ENCODE results near the gene BAHCC1. TPM values are rescaled to one million over a fixed set of nuclear protein-coding genes. Genes with fewer than 3 reads are reported as not detected.

Gene BAHCC1
- total RNA-seq, 2 experiments from 2014 or later = 0.20 to 0.41 TPM

- POLR2A ChIA-PET = no interaction called here
Measured at GRCh38 chr17:81370294-81370693, 25.0 kb upstream of the BAHCC1 start.

GRCh38 chr17:81371910-81372760 lies 23.1 kb upstream of the BAHCC1 start:
- no peaks in the 10 kb centered on the region for H3K36me3 Mint-ChIP-seq (ENCODE audit: low read depth)
- H3K27ac Mint-ChIP-seq = no peak overlapping the region
- H3K27me3 Mint-ChIP-seq = peaks cover 5% of the 10 kb centered on the region
- no peaks in the 10 kb centered on the region for H3K4me1 Mint-ChIP-seq (ENCODE audit: low read depth)
- no peaks in the 10 kb centered on the region for H3K4me1 ChIP-seq (ENCODE audit: insufficient read depth, low read length)
- H3K9me3 ChIP-seq (ENCODE audit: control insufficient read depth in 1 of 2, insufficient read depth in 1 of 2, low read length in 2 of 2) = no peaks in the 10 kb centered on the region
- H3K27ac ChIP-seq (ENCODE audit: low read depth in 1 of 2, low read length in 2 of 2) = no peak overlapping the region
- H3K27me3 ChIP-seq (ENCODE audit: control insufficient read depth in 1 of 2, insufficient read depth in 2 of 2, low read length in 2 of 2) = peaks cover under 1 to 5% of the 10 kb centered on the region in 2 experiments
- H3K9me3 Mint-ChIP-seq = no peaks in the 10 kb centered on the region
- POLR2A ChIA-PET = no interaction called here
- TF ChIP-seq CTCF (IDR thresholded peaks at IDR 0.05) = no peak
- no peaks in the 10 kb centered on the region for H3K36me3 ChIP-seq (ENCODE audit: insufficient read depth, low read length)
- H3K4me3 ChIP-seq (ENCODE audit: low read length) = no peak overlapping the region
- ATAC-seq (ENCODE audit: poor library complexity) (no peak), DNase-seq (peak in 1 of 14 experiments; percentile 37)
- no peak overlapping the region for H3K4me3 Mint-ChIP-seq
- intact Hi-C loops (cut with DNase I, micrococcal nuclease) = no loop called here
- CTCF ChIA-PET = no interaction called here

More at GRCh38 chr17:81370294-81370693, 25.0 kb upstream of the BAHCC1 start:
- Histone ChIP-seq H3K9me3 (ENCODE audit: control insufficient read depth in 1 of 2, insufficient read depth in 1 of 2, low read length in 2 of 2) (peaks cover 0 to 11% of the 10 kb centered on the region in 2 experiments), H3K27ac (ENCODE audit: low read depth in 1 of 2, low read length in 2 of 2) (no peak overlapping the region), H3K27me3 (ENCODE audit: control insufficient read depth in 1 of 2, insufficient read depth in 2 of 2, low read length in 2 of 2) (peaks cover 10 to 17% of the 10 kb centered on the region in 2 experiments), H3K4me1 (ENCODE audit: insufficient read depth, low read length) (peaks cover 11% of the 10 kb centered on the region), H3K4me3 (ENCODE audit: low read length) (no peak overlapping the region), H3K36me3 (ENCODE audit: insufficient read depth, low read length) (no peaks in the 10 kb centered on the region)
- Mint-ChIP-seq H3K9me3 (no peaks in the 10 kb centered on the region), H3K4me3 (no peak overlapping the region), H3K36me3 (ENCODE audit: low read depth) (no peaks in the 10 kb centered on the region), H3K27me3 (peaks cover 18% of the 10 kb centered on the region), H3K4me1 (ENCODE audit: low read depth) (peaks cover 11% of the 10 kb centered on the region), H3K27ac (no peak overlapping the region)
- DNase-seq = no peak
- intact Hi-C loops (cut with DNase I, micrococcal nuclease) = no loop called here
- ATAC-seq (ENCODE audit: poor library complexity) = no peak
- CTCF ChIA-PET = no interaction called here
- no peak for TF ChIP-seq CTCF (IDR thresholded peaks at IDR 0.05)

- TF ChIP-seq CTCF (IDR thresholded peaks at IDR 0.05) = no peak
- H3K36me3 Mint-ChIP-seq (ENCODE audit: low read depth) = no peaks in the 10 kb centered on the region
- no peak overlapping the region for H3K27ac ChIP-seq (ENCODE audit: low read depth in 1 of 2, low read length in 2 of 2)
- no peak overlapping the region for H3K4me3 Mint-ChIP-seq
- ChIA-PET CTCF (no interaction called here), POLR2A (no interaction called here)
- DNase-seq = peak in 1 of 14 experiments; percentile 29
- H3K4me1 Mint-ChIP-seq (ENCODE audit: low read depth) = no peaks in the 10 kb centered on the region
- no peaks in the 10 kb centered on the region for H3K36me3 ChIP-seq (ENCODE audit: insufficient read depth, low read length)
- H3K27me3 ChIP-seq (ENCODE audit: control insufficient read depth in 1 of 2, insufficient read depth in 2 of 2, low read length in 2 of 2) = no peaks in the 10 kb centered on the region
- intact Hi-C loops (cut with DNase I, micrococcal nuclease) = no loop called here
- no peak overlapping the region for H3K4me3 ChIP-seq (ENCODE audit: low read length)
- no peaks in the 10 kb centered on the region for H3K4me1 ChIP-seq (ENCODE audit: insufficient read depth, low read length)
- no peak for ATAC-seq (ENCODE audit: poor library complexity)
- H3K9me3 Mint-ChIP-seq = no peaks in the 10 kb centered on the region
- no peaks in the 10 kb centered on the region for H3K9me3 ChIP-seq (ENCODE audit: control insufficient read depth in 1 of 2, insufficient read depth in 1 of 2, low read length in 2 of 2)
- no peak overlapping the region for H3K27ac Mint-ChIP-seq
- H3K27me3 Mint-ChIP-seq = peaks cover 5% of the 10 kb centered on the region
Measured at GRCh38 chr17:81373536-81374160, 21.6 kb upstream of the BAHCC1 start.

Data from CD4-positive, alpha-beta T cell (primary cell).